Fibroblast of lung (primary cell): Measurements from ENCODE around the gene DARS2. TPM values are rescaled to one million over a fixed set of nuclear protein-coding genes. Genes with fewer than 3 reads are reported as not detected.
"Not testable (repeated sequence)": the region's sequence is repeated elsewhere in the genome, so short reads cannot be mapped to it uniquely, and the experiment has no call there.

Experiments used
- DNase-seq, 2 donors: peaks; one replicate each; pipeline versions ENCODE4 v3.0.0 to v3.0.0-alpha.2; 2010; ENCODE audit warnings: low read depth in 2 of 2
- H2AFZ ChIP-seq: 2 replicates; pipeline ENCODE4 v1.5.1; 2012; ENCODE audit warnings: low read length, control low read depth, inconsistent platforms
- H3K27ac ChIP-seq: 2 replicates; pipeline ENCODE4 v1.5.1; 2011; ENCODE audit warnings: low read length, control low read depth; ENCODE audit not compliant: insufficient read depth
- H3K27me3 ChIP-seq: 2 replicates; pipeline ENCODE4 v1.5.1; 2011; ENCODE audit warnings: mild to moderate bottlenecking, low read length; ENCODE audit not compliant: control insufficient read depth, insufficient read depth
- H3K36me3 ChIP-seq: 2 replicates; pipeline ENCODE4 v1.5.1; 2011; ENCODE audit warnings: low read length; ENCODE audit not compliant: control insufficient read depth, insufficient read depth
- H3K4me1 ChIP-seq: 2 replicates; pipeline ENCODE4 v1.5.1; 2011; ENCODE audit warnings: low read length; ENCODE audit not compliant: control insufficient read depth, insufficient read depth; ENCODE audit errors: extremely low read depth
- H3K4me2 ChIP-seq: 2 replicates; pipeline ENCODE4 v1.5.1; 2011; ENCODE audit warnings: low read length, control low read depth; ENCODE audit not compliant: insufficient read depth; ENCODE audit errors: extremely low read depth
- H3K4me3 ChIP-seq, 4 experiments: fragments of 200-600 bp in 1 of 4; sonication (generic) in 1 of 4; replicated peaks in 1 of 4; 2 replicates each; pipeline ENCODE4 v1.5.1; 2011 to 2016; ENCODE audit warnings: low read length in 4 of 4, low read depth in 3 of 4, mild to moderate bottlenecking in 3 of 4, control low read depth in 2 of 4, inconsistent platforms in 1 of 4, mixed read lengths in 1 of 4; ENCODE audit not compliant: insufficient read depth in 1 of 4; ENCODE audit errors: control extremely low read depth in 1 of 4
- H3K79me2 ChIP-seq: 2 replicates; pipeline ENCODE4 v1.5.1; 2012; ENCODE audit warnings: mild to moderate bottlenecking, low read length, inconsistent platforms; ENCODE audit not compliant: control insufficient read depth, insufficient read depth
- H3K9ac ChIP-seq: 2 replicates; pipeline ENCODE4 v1.5.1; 2011; ENCODE audit warnings: mild to moderate bottlenecking, low read length, control low read depth; ENCODE audit not compliant: insufficient read depth
- H3K9me3 ChIP-seq: 2 replicates; pipeline ENCODE4 v1.5.1; 2012; ENCODE audit warnings: low read depth, low read length; ENCODE audit not compliant: control insufficient read depth, insufficient read depth
- H4K20me1 ChIP-seq: 2 replicates; pipeline ENCODE4 v1.5.1; 2011; ENCODE audit warnings: low read length; ENCODE audit not compliant: control insufficient read depth, insufficient read depth; ENCODE audit errors: extremely low read depth
- CTCF ChIP-seq, 2 donors: IDR thresholded peaks in 1 of 2; conservative IDR thresholded peaks in 1 of 2; 1 replicate in 1 of 2; 2 replicates in 1 of 2; pipeline ENCODE4 v1.5.1; 2011 to 2012; ENCODE audit warnings: low read length in 2 of 2, control low read depth in 1 of 2, inconsistent platforms in 1 of 2, low read depth in 1 of 2, mild to moderate bottlenecking in 1 of 2
- EZH2 ChIP-seq: IDR thresholded peaks from 2 replicates; pipeline ENCODE4 v1.5.1; 2012; ENCODE audit warnings: low read length, control low read depth, mild to moderate bottlenecking; ENCODE audit errors: missing control alignments
- polyA plus RNA-seq, 2 donors: library from polyadenylated mRNA; depleted of rRNA in 1 of 2; stranded (reverse) in 1 of 2; unstranded in 1 of 2; fragments of >200 nt; gene quantifications; 2 replicates each; pipeline ENCODE4 v1.2.1, GENCODE V29; 2011 to 2012; ENCODE audit warnings: missing spikeins in 1 of 2
- total RNA-seq: library from RNA; depleted of rRNA; stranded (reverse); fragments of >200 nt; gene quantifications from 2 replicates; pipeline ENCODE4 v1.2.1, GENCODE V29; 2014

Gene DARS2
- total and polyA plus RNA-seq, 2 donors (not counting 1 experiment from before 2014, with no cell fraction given): 17.8 to 19.5 TPM

DNA sequence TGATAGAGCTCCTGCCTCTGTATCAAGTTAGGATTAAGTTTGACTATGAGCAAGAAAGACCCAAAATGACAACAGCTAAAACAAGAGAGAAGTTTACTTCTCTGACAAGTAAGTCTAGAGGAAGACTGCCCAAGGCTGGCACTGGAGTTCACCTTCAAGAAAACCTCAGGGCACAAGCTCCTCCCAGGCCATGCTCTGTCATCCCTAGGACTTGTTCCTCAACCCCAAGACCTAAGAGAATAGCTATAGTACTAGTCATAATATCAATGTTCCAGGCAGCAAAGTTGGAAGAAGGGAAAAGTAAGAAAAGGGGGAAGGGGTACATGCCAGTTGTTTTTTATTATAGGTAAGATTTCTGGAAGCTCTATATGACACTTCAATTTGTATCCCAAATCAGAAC lies 26.4 kb upstream of the DARS2 start:
- H3K27ac ChIP-seq: no peak overlapping the region
- no peak overlapping the region for H2AFZ ChIP-seq
- H3K27me3 ChIP-seq: no peaks in the 10 kb centered on the region
- no peak overlapping the region for H3K4me3 ChIP-seq
- no peak for TF ChIP-seq EZH2
- TF ChIP-seq CTCF (conservative IDR thresholded peaks at IDR 0.05 in 1 of 2, IDR thresholded peaks at IDR 0.05 in 1 of 2; ENCODE audit: low read depth in 1 of 2, low read length in 2 of 2): no peak
- H3K9me3 ChIP-seq: no peaks in the 10 kb centered on the region
- no peak overlapping the region for H3K9ac ChIP-seq
- no peaks in the 10 kb centered on the region for H4K20me1 ChIP-seq
- H3K4me1 ChIP-seq: no peaks in the 10 kb centered on the region
- H3K4me2 ChIP-seq: no peak overlapping the region
- H3K79me2 ChIP-seq: no peaks in the 10 kb centered on the region
- H3K36me3 ChIP-seq: no peaks in the 10 kb centered on the region
- DNase-seq: no peak

GRCh38 chr1:173799995-173800394 lies 24.5 kb upstream of the DARS2 start:
- H3K4me3 ChIP-seq, DNase-seq, H3K4me2 ChIP-seq, H3K9ac ChIP-seq, H2AFZ ChIP-seq, H3K79me2 ChIP-seq, H3K27ac ChIP-seq, H3K4me1 ChIP-seq, H3K9me3 ChIP-seq, H4K20me1 ChIP-seq, H3K27me3 ChIP-seq, H3K36me3 ChIP-seq: not testable (repeated sequence)

GRCh38 chr1:173802961-173803360 lies 21.5 kb upstream of the DARS2 start:
- H3K4me3 ChIP-seq: no peak overlapping the region

DNA sequence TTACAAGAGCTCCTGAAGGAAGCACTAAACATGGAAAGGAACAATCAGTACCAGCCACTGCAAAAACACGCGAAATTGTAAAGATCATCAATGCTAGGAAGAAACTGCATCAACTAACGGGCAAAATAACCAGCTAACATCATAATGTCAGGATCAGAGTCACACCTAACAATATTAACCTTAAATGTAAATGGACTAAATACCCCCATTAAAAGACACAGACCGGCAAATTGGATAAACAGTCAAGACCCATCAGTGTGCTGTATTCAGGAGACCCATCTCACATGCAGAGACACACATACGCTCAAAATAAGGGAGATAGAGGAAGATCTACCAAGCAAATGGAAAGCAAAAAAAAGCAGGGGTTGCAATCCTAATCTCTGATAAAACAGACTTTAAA lies 10.8 kb upstream of the DARS2 start:
- H4K20me1 ChIP-seq, H3K27me3 ChIP-seq, H3K4me1 ChIP-seq, H3K9ac ChIP-seq, H3K9me3 ChIP-seq, DNase-seq, H3K36me3 ChIP-seq, H3K4me2 ChIP-seq, H3K4me3 ChIP-seq, H2AFZ ChIP-seq, H3K27ac ChIP-seq: not testable (repeated sequence)
- H3K79me2 ChIP-seq: peaks cover 35% of the 10 kb centered on the region

More at GRCh38 chr1:173802961-173803360, 21.5 kb upstream of the DARS2 start:
- Histone ChIP-seq H3K4me2 (no peak overlapping the region), H3K27ac (no peak overlapping the region), H4K20me1 (no peaks in the 10 kb centered on the region), H2AFZ (no peak overlapping the region), H3K36me3 (peaks cover 2% of the 10 kb centered on the region), H3K79me2 (no peaks in the 10 kb centered on the region), H3K9ac (no peak overlapping the region), H3K4me1 (no peaks in the 10 kb centered on the region), H3K9me3 (no peaks in the 10 kb centered on the region), H3K27me3 (no peaks in the 10 kb centered on the region)
- DNase-seq: no peak
- TF ChIP-seq CTCF (conservative IDR thresholded peaks at IDR 0.05 in 1 of 2, IDR thresholded peaks at IDR 0.05 in 1 of 2; ENCODE audit: low read depth in 1 of 2, low read length in 2 of 2) (no peak), EZH2 (no peak)
